SKM-1 treated with dmso at 0.1 percent for 144 hours (cell line): ENCODE measurements around the gene PIK3R5.
"Not testable (repeated sequence)": the region's sequence is repeated elsewhere in the genome, so short reads cannot be mapped to it uniquely, and the experiment has no call there.

ENCODE experiments used
- DNase-seq: peaks from one replicate; lab custom pipeline; 2025; ENCODE audit not compliant: unreplicated experiment; lab: John Stamatoyannopoulos, UW

PIK3R5 gene

DNA sequence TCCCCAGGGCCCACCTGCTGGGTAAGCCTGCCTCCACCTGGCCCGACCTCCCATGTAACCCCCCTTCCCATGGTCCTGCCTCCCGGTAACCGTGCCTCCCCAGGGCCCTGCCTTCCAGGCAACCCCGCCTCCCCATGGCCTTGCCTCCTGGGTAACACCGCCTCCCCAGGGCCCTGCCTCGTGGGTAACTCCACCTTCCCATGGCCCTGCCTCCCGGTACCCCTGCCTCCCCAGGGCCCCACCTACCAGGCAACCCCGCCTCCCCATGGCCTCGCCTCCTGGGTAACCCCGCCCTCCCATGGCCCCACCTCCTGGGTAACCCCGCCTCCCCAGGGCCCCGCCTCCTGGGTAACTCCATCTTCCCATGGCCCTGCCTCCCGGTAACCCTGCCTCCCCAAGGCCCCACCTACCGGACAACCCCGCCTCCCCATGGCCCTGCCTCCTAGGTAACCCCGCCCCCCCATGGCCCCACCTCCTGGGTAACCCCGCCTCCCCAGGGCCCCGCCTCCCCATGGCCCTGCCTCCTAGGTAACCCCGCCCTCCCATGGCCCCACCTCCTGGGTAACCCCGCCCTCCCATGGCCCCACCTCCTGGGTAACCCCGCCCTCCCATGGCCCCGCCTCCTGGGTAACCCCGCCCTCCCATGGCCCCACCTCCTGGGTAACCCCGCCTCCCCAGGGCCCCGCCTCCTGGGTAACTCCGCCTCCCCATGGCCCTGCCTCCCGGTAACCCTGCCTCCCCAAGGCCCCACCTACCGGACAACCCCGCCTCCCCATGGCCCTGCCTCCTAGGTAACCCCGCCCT, 80.1 kb downstream of the PIK3R5 start:
- DNase-seq, result not testable (repeated sequence)

DNA sequence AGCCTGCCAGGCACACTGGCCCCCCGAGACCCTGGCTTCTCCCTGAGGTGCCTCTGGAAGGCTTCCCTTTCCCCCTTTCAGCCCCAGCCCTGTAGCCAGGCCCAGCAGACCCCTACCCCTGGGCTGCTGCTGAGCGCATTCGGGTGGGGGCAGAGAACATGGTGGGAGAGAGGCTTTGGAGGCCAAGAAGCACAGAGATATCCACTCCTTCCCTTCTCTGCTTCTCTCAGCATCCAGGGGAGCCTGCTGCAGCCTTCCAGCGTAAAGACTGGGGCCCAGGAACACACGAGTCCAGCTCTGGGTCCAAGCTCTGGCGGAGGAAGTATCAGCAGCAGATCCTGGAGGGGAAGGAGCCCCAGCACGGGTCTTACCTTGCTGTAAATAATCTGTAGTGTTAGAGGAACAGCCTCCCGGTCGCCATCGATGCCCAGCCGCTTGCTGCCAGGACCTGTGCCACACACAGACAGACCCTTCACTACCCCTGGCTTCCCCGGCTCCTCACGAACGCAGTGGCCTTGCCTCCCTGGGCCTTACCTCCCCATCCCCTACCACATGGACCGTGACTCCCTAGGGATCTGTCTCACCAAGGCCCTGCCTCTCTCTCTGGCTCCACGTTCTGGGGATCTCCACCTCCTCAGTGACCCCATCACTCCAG, 81.0 kb downstream of the PIK3R5 start:
- DNase-seq, result no peak

DNA sequence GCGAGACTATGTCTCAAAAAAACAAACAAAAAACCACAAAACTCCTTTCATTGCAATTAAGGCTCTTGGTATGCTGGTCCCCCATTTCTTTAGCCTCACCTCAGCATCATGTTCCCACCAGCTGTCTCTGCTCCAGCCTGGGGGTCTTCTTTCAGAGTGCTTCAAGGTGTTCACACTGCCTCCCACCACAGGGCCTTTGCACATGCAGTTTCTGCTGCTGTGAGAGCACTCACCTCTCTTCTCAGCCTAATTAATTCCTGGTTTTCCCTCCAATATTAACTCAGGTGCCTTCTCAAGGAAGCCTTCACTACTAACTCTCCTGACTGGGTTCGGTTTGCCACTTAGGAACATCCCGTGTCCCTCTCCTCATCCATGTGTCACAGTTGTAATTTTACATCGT, 82.2 kb downstream of the PIK3R5 start:
- DNase-seq, result no peak

DNA sequence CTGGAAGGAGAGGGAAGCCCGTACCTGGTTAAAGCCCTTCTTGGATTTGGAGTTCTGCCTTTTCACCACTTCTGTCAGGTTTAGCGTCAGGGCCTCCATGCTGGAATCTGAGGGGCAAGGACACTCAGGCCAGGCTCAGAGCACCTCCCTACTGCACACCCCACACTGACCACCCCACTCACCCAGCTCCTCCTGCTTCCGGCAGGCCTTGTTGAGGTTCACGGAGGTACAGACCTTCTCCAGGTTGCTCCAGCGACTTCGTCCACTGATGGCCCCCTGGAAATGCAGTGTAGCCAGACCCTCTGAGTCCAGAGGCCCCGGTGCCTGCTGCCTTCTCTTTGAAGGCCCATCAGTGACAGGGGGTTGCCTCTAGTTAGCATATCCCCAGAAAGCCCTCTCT, 83.9 kb downstream of the PIK3R5 start:
- DNase-seq, result no peak

DNA sequence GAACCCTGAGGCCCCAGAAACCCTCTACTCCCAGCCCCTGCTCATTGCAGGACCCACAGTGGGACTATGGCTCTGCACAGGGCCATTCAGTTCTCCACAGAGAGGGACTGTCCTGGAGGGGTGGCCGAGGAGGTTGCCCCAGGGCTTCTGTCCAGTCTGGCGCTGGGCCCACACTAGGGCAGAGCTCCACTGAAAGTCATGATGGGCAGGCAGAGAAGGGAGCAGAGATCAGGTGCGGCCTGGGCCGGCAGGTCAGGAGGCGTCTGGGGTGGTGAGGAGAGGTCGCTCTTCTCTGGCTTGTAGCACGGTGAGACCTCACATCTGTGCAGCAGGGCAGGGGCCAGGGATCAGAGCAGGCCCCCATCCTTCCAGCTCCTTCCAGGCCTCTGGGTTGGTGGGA, 85.0 kb downstream of the PIK3R5 start:
- DNase-seq, result no peak

DNA sequence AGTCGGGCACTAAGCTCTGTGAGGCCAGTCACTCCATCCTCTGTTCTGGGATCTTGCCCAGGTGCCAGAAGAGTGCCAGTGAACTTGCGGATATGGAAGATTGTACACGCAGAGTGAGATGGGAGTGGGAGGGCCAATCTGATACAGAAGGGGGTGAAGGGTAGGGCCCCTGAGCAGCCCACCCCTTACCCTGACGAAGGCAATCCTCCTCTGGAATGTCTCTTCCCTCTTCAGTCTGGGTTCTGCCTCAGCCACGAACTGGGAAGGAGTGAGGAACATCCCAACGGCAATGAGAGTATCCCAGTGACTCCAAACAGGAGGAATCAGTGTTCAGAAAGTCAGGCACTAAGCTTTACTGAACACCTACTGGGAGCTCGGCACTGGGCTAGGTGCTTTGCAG, 86.1 kb downstream of the PIK3R5 start:
- DNase-seq, result no peak

DNA sequence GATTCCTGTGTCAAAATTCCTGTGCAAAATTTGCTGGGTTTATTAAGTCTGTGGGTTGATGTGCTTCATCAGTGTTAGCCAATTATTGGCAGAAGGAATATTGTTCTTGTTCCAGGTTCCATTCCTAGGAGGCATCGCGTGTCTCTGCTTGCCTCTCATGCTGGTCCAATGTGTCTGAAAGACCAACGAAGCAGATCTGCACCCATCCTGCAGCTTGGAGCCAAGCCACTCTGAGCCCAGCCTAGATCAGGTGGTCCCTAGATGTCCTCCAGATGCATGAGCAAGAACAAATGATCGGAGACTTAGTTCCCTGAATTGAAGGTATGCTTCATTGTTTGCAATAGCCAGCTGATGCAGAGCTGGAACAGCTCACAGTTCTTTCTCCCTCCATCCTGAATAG, 87.5 kb downstream of the PIK3R5 start:
- DNase-seq, result no peak

DNA sequence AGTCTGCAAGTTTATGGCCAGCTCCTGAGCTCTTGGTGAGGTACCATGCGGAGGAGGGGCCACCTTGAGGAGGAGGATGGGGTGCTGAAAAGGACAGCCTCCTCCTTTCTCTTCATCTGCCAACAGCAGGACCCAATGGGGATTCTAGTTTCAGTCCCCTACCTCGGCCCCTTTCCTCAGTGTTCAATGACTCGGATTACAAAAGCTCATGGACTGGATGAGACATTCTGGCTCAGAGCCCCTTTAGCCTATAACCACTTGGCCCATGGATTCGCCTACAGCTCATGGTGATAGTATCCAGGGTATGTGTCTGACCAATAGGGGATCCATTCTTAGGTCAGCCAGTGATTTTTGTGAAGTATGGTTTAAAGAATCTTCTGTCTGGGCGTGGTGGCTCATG, 89.5 kb downstream of the PIK3R5 start:
- DNase-seq, result no peak

DNA sequence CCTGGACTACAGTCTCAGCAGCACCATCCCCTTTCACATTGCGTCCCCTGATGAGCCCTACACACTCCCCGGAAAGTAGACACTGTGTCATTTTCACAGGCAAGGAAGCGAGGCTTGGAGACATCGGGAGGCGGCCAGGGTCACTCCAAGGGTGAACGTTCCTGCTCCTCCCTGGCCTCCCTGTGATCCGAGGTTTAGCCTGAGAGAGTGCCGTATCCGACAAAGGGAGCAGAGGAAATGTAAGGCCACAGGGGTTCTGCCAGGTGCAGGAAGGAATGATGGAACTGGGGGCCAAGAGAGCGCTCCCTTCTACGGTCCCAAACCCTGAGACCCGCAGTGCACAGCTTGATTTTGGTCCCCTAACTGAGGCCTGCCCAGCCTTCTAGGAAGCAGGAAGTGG, 90.1 kb downstream of the PIK3R5 start:
- DNase-seq, result no peak

DNA sequence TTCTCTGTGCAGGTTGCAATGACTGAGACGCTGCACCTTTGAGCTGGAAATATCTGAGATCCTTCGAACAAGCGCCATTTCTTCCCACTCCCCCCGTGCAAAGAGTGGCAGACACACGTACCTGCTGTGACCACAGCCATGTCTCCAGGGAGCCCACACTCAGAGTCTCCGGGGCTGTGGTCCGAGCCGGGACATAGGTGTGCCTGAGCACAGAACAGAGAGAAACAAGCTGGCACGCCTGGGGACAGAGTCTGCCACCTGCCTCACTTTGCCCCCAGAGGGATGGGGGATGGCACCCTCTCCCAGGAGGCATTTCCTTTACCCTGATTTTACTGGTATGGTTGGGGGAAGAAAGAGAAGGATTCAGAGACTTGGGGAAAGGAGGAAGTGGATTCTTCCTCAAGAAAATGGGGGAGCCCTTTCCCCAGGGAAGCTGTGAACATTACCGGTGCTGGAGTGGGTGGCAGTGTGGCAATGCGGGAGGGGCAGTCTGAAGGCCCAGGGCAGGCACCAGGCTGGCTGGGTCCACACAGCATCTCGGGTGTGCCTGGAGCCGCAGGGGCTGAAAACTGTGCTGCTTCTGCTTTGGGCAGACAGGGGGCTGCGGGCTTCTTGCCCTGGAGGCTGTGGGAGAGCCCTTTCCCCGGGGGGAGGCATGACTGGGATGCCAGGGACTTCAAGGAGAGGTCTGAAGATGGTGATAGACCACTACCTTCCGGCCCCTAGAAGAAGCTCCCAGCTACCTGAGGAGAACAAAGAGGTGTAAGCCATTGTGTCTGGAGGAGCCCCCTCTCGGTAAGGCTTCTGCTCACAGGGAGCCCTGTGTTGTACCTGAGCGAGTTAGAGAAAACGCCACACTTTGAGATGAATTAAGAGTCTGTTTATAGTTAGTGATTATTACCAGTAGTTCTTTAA, 91.4 kb downstream of the PIK3R5 start:
- DNase-seq, result no peak

DNA sequence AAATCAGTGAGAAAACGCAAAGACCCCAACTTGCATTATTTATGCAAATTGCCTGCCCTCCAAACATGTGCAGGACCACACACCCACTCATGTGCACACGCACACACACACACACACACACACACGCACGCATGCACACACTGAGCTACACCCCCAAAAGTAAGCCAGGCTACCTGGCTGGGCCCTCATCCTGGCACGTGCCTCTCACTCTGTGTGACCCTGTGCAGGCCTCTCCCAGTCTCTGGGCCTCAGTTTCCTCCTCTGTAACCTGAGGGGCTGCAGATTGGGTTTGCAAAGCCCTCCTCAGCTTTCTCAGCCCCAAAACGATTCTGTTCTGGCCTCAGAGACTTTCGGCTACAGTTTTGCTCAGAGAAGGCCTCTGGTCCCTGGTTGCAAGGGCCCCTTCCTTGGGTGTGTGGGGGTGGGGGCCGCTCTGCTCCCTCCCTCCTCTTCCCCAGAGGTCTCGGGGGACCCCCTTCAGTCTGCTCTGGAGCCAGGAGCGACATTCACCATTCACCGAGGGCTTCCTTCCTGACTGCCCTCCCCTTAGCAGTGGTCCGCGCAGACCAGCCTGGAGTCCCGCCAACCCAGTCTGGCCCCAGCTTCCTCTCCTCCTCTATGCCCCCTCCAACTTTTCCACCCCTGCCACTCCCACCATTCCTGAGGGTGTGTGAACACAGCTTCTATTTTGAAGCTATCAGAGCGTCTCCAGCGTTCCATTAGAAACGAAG, 92.6 kb downstream of the PIK3R5 start:
- no peak for DNase-seq

DNA sequence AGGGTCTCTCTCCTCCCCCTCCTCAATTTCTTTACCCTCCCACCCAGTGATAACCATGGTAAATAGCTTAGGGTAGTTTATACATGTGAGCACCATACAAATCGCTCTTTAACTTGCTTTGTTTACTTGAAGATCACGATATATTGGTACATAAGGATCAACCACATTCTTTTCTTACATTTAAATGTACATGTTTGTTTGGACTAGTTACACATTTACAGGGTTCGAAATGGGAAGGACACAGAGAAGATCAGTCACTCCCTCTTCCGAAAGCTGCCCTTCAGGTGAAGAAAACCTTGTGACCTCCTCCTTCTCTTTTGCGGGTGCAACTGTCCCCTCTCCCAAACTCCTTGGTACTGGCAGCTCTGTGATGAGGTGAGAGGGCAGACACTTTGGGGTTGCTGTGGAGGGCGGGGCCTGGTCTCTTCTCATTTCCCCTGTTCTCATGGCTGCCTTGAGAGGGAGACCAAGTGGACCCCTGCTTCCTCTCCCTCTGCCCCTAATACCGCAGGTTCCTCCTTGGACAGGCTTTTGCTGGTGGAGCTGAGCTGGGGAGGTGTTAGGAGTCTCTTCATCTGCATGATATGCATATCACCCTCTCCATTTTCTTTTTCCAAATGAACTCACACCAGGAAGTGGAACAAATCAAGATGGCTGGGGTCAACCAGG, 93.3 kb downstream of the PIK3R5 start:
- DNase-seq, result no peak

DNA sequence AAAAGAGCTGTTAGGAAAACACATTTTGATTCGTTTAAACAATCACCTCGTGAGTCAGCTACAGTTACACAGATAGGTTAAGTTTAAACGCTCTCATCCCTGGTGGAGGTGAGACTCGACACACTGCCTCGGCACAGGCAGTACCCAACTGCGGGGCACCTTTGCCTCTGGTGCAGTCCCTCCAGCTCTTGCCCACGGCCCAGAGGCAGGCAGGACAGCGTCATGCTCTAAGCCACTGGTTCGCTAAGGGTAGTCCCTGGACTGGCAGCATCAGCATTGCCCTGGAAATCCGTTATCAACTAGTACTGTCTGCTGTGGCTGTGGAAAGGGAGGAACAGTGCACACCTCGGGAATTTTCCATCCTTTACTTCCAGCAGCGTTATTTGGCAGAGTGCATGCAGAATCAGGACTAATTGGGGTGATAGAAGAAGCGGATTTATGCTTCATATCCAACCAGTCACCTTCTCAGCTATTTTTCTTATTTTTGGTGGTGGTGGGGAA, 94.4 kb downstream of the PIK3R5 start:
- no peak for DNase-seq

DNA sequence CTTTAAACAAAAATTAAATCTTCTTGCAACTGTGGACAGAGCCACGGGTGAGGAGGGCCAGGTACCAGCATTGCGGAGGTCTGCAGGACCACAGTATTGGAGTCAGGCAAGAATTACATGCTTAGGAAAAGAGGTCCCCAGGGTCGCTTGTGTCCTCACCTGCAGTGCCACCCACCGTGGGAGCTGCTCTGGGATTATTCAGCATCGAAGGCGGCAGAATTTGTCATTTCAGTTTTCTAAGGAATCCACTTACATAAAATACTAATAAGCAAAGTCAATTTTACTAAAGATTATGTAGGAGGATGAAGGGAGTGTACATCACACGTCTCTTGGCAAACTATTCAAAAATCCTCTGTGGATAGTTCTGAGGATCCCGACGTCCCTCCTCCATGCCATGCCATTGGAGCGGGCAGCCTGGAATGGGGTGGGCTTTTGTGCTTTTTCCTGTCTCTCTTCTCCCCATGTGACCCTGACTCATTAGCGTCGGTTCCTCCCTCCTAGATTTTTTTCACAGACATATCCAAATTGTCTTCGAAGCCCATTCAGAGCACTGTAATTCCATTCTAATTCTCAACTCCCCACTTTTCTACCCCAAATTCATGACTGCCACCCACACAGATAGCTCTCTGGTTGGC, 95.0 kb downstream of the PIK3R5 start:
- no peak for DNase-seq

DNA sequence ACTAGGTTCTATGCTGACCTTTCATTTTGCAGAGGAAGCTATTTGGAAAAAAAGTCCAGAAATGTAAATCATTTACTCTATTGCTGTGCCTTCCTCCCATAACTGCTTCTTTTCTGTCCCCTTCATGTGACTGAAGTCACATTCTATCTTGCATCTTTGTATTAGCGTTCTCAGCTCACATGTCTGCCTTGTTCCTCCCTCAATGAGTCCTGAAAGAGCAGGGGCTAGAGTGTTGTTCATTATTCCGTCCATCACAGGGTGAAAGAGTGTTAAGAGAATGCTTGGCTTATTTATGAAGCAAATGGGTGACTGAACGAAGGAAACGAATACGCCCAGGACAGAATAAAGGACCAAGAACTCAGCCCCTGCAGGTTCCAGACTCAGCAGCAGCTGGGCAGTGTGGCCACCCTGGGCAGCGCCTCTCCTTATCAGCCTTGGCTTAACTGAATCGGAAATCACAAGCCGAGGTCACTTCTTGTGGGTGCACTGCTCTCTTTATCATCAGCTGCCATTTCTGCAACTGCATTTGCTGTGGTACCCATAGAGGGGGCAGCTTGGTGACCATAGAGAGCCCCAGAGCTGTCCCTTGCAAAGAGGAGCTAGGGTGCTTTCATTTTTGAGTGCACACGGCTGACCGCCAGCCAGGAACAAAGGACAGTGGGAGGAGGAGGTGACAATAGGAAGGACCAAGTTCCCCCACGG, 96.2 kb downstream of the PIK3R5 start:
- DNase-seq, result no peak

DNA sequence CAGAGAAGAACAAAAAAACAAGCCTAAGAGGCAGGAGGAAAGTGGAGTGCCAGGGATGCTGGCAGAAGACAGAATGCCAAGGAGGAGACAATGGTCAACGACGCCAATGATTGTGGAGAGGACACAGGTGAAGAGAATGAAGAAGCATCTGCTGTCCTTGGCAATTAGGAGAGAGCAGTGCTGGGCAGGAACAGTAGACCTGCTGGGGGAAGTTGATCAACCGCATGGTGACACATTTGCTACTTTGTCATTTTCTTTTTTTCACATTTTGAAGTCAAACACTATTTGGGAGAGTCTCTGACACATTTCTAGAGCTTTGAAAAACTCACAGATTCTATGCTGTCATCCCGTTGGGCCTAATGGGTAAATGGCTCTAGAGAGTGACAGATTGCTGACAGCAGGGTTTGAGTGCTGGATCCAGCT, 97.0 kb downstream of the PIK3R5 start:
- no peak for DNase-seq

DNA sequence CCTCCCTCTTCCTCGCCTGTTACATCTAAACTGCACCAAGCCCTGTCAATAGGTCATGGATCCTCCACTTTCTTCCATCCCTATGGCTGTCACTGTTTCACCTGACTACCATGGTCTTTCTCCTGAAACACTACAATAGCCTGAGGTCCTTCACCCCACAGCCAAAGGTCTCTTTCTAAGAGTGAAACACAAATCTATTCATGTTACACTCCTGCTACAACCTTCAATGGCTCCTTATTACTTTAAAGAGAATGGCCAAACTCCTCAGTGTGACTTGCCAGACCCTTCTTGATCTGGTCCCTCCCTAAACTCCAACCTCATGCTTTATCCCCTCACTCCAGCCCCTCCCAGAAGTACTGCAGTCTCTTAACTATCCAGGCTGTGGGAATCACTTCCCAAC, 97.4 kb downstream of the PIK3R5 start:
- no peak for DNase-seq

DNA sequence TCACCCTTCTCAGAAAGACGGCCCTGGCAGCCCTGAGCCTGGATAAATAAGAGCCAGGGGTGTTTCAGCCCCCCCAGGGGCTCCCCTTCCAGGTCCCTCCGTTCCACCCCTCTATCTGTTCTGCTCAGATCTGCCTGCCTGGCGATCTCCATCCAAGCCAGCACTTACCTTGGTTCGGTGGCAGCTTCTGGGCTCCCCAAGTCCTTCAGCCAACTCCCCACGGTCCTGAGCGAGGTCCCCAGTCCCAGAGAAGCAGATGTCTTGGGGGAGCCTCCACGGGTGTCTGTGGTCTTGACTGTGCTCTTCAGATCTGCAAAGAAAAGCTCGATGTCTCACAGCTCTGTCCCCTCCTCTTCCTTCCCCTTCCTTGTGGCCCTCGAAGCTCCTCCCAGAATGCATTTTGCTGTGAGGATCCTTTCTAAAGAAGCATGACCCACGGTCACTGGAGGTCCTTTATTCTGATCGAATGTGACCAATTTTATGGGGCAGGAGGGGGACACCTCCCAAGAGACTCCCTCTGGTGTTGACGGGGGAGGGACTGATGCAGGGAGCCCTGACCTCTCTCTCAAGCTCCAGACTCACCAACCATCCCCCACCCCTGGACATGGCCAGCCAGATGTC, 98.0 kb downstream of the PIK3R5 start, which contains the start of gene PIK3R6:
TSS of gene PIK3R6 (minus strand) at position 314 of the 621 bp plus-strand sequence. CDS start 17,880 bp downstream, outside the sequence.
- DNase-seq, result no peak

DNA sequence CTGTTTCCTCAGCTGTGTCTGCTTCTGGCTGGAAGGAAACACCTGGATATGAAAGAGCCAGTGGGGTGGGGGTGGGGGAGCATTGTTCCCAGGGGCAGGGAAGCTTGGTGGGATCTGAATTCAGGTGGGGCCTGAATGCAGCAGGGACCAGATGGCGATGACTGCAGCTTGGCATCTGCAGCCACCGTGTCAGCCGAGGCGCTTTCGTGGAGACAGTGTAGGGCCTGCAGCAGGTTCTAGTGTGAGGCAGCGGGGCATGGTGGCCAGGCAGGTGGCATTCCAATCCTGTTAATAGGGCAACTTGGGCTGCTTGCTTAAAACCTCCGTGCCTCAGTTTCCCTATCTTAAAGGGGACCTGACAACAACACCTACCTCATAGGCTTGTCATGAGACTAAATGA, 99.7 kb downstream of the PIK3R5 start:
- DNase-seq, result no peak
